GM19025 (cell line): ENCODE measurements around the gene ASGR2.
"Not testable (repeated sequence)": the region's sequence is repeated elsewhere in the genome, so short reads cannot be mapped to it uniquely, and the experiment has no call there.

Source experiments
- ATAC-seq: cut with Tn5 transposase; IDR thresholded peaks from one replicate; pipeline ENCODE4 v1.9.1; 2021; ENCODE audit warnings: mild to moderate bottlenecking, low read depth, moderate library complexity; ENCODE audit not compliant: unreplicated experiment

ASGR2 gene

GRCh38 chr17:7126386-7126785 is 11.8 kb upstream of the ASGR2 start:
- not testable (repeated sequence) for ATAC-seq

- ATAC-seq: no peak
Observed at GRCh38 chr17:7124923-7125322, 10.3 kb upstream of the ASGR2 start.

- ATAC-seq: no peak
Observed at GRCh38 chr17:7123844-7124243, 9.2 kb upstream of the ASGR2 start.

- ATAC-seq: no peak
Observed at GRCh38 chr17:7122381-7122780, 7.8 kb upstream of the ASGR2 start.

GRCh38 chr17:7120635-7121034 is 6.0 kb upstream of the ASGR2 start:
- ATAC-seq: not testable (repeated sequence)

GRCh38 chr17:7120123-7120522 is 5.5 kb upstream of the ASGR2 start:
- no peak for ATAC-seq

- ATAC-seq: no peak
Observed at GRCh38 chr17:7119314-7119713, 4.7 kb upstream of the ASGR2 start.

GRCh38 chr17:7114875-7115614 is 423 bp upstream of the ASGR2 start:
- no peak for ATAC-seq

- ATAC-seq: no peak
Observed at GRCh38 chr17:7113273-7114071, 1.1 kb downstream of the ASGR2 start.

- no peak for ATAC-seq
Observed at GRCh38 chr17:7112510-7113108, 2.0 kb downstream of the ASGR2 start.

GRCh38 chr17:7111784-7112509 is 2.7 kb downstream of the ASGR2 start:
- ATAC-seq: no peak

- ATAC-seq: no peak
Observed at GRCh38 chr17:7110617-7111306, 3.9 kb downstream of the ASGR2 start.

- ATAC-seq: no peak
Observed at GRCh38 chr17:7109461-7110322, 4.9 kb downstream of the ASGR2 start.

- ATAC-seq: no peak
Observed at GRCh38 chr17:7108981-7109380, 5.6 kb downstream of the ASGR2 start.

GRCh38 chr17:7108560-7108925 is 6.1 kb downstream of the ASGR2 start:
- no peak for ATAC-seq

- ATAC-seq: no peak
Observed at GRCh38 chr17:7107795-7108559, 6.6 kb downstream of the ASGR2 start.

- ATAC-seq: no peak
Observed at GRCh38 chr17:7107012-7107754, 7.4 kb downstream of the ASGR2 start.

GRCh38 chr17:7102421-7102820 is 12.2 kb downstream of the ASGR2 start:
- no peak for ATAC-seq
